ENCODE data around the gene SLCO2B1.

Gene SLCO2B1

DNA sequence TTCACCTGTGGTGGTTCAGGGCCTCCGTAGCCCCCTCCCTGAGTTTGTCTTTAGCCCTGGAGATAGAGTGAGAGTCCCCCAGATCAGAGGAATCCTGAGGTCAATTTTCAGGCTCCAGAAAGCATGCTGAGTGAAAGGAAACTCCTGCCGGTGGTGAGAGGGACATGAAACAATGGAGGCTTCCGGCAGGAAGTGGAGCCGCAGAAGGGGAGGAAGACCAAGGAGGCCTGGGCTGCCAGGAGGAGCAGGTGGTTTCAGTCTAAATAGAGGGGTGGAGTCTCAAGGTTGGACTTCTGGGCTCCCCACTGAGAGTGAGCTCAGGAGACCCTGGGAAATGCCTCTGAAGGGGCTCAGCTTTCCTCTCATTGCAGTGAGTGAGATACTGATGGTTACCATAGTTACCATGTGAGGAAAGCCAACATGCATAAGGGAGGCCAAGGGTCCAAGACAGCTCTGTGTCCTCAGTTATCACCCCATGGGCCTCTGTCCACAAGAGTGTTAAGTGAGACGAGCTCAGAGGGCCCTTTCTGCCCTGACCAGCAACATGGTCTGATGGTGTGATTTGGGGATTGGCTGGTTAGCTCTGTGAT lies 10.7 kb downstream of the SLCO2B1 start:
- TF ChIP-seq, protein P1, sequence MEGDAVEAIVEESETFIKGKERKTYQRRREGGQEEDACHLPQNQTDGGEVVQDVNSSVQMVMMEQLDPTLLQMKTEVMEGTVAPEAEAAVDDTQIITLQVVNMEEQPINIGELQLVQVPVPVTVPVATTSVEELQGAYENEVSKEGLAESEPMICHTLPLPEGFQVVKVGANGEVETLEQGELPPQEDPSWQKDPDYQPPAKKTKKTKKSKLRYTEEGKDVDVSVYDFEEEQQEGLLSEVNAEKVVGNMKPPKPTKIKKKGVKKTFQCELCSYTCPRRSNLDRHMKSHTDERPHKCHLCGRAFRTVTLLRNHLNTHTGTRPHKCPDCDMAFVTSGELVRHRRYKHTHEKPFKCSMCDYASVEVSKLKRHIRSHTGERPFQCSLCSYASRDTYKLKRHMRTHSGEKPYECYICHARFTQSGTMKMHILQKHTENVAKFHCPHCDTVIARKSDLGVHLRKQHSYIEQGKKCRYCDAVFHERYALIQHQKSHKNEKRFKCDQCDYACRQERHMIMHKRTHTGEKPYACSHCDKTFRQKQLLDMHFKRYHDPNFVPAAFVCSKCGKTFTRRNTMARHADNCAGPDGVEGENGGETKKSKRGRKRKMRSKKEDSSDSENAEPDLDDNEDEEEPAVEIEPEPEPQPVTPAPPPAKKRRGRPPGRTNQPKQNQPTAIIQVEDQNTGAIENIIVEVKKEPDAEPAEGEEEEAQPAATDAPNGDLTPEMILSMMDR (IDR thresholded peaks at IDR 0.05; ENCODE audit: low read depth, low read length, missing control alignments) = no peak
- H3K4me3 ChIP-seq (ENCODE audit: low read depth, low read length) = no peak overlapping the region
- DNase-seq (ENCODE audit: low read depth) = no peak

DNA sequence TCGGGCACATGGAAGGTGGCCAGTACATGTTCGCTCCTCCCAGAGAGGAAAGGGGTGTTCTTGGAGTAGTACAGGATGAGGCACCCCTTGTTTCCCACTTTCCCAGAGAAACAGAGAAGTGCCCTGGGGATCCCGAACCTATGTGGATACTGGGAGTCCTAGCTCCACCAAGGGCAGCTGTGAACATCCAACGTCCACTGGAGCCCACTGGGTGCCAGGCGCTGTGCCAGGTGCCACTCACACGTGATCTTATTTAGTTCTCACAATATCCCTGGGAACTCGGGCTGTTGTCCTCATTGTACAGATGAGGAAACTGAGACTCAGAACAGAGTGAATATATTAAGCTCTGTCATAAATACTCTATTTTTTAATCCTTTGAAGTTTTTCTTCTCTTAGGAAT lies 12.0 kb downstream of the SLCO2B1 start:
- TF ChIP-seq, protein P1 (IDR thresholded peaks at IDR 0.05; ENCODE audit: low read depth, low read length, missing control alignments) = no peak
- DNase-seq (ENCODE audit: low read depth) = no peak
- H3K4me3 ChIP-seq (ENCODE audit: low read depth, low read length) = no peak overlapping the region

DNA sequence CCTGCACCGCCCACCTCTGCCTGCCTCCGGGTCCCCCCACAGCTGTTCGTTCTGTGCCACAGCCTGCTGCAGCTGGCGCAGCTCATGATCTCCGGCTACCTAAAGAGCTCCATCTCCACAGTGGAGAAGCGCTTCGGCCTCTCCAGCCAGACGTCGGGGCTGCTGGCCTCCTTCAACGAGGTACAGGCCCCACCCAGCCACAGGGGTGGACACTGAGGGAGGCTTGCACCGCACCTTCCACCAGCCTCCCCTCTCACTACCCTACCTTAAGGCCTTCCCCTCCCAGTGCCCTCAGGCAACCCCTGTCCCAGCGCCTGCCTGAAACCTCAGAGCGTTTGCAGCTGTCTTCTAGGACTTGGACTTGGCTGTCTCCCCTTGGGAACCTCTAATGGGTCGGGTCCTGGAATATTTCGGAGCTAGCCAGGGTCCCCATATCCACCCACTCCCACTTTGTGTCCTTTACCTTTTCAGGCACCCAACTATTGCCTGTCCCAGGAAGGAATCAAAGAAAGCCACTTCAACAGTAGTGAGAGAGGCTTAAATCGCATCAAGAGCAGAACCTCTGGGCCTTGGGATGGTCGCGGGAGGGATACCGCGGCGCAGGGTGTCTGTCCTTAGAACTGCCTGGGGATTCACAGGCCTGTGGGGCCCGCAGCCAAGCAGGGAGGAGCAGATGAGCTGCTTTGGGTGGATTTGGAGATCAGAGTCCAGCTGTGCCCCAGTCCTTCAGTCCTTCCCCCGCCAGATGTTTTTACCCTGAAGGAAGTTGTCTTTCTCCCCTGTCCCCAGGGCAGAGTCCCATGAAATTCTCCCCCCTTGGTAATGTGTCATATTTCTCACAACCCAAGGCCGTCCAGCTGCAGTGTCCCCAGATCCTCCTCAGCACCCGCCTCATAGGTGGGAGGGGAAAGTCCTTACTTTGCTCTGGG lies 13.3 kb downstream of the SLCO2B1 start:
- DNase-seq (ENCODE audit: low read depth) = no peak
- no peak overlapping the region for H3K4me3 ChIP-seq (ENCODE audit: low read depth, low read length)

DNA sequence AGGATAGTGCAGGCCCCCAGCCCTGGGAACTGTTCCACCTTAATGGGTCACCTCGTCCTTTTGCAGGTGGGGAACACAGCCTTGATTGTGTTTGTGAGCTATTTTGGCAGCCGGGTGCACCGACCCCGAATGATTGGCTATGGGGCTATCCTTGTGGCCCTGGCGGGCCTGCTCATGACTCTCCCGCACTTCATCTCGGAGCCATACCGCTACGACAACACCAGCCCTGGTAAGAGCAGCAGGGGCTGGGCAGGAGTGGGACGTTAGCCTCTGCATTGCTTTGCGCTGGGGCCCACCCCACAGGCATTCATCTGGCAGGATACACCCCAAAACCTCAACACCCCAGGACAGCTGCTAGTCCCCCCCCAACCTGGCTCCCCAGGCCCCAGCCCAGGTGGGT lies 14.8 kb downstream of the SLCO2B1 start:
- no peak overlapping the region for H3K4me3 ChIP-seq (ENCODE audit: low read depth, low read length)
- TF ChIP-seq, protein P1 (IDR thresholded peaks at IDR 0.05; ENCODE audit: low read depth, low read length, missing control alignments) = no peak
- DNase-seq (ENCODE audit: low read depth) = no peak

More for the DNA sequence above, 13.3 kb downstream of the SLCO2B1 start:
- TF ChIP-seq, protein P1 (IDR thresholded peaks at IDR 0.05; ENCODE audit: low read depth, low read length, missing control alignments) = no peak

DNA sequence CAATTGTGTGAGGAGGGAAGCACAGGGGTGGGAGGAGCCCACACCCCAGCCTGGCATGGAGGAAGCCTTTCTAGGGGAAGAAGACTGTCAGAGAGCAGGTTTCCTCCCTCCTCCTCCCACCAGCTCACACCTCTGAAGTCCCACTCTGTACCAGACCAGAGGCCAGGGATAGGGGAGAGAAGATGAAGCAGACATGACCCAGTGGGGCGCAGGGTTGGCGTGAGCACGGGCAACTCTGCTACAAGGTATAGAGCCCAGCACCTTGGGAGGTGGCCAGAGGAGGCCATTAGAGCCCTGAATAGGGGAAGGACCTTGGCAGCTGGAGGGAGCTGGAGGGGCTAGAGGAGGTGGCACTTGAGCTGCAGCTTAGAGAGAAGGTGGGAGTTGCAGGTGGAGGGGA lies 15.9 kb downstream of the SLCO2B1 start:
- DNase-seq (ENCODE audit: low read depth) = no peak
- no peak overlapping the region for H3K4me3 ChIP-seq (ENCODE audit: low read depth, low read length)
- TF ChIP-seq, protein P1 (IDR thresholded peaks at IDR 0.05; ENCODE audit: low read depth, low read length, missing control alignments) = no peak

DNA sequence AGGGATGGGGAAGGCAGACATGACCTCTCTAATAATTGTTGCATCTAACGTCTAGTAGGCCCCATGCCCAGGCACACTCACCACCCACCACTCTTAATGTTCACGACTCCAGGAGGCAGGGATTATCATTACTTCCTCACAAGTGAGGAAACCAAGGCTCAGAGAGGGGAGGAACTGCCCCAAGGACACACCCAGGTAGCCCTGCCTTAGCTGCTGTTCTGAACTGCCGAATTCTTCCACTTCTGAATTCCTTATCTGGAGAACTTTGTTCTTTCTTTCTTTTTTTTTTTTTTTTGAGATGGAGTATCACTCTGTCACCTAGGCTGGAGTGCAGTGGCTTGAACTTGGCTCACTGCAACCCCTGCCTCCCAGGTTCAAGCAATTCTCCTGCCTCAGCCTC lies 16.7 kb downstream of the SLCO2B1 start:
- no peak for DNase-seq (ENCODE audit: low read depth)
- TF ChIP-seq, protein P1 (IDR thresholded peaks at IDR 0.05; ENCODE audit: low read depth, low read length, missing control alignments) = no peak
- H3K4me3 ChIP-seq (ENCODE audit: low read depth, low read length) = no peak overlapping the region

Data from GM12864 (cell line).